Measurements from ENCODE around the gene SPDYE16. TPM values are rescaled to one million over a fixed set of nuclear protein-coding genes. Genes with fewer than 3 reads are reported as not detected.
"Not testable (repeated sequence)": the region's sequence is repeated elsewhere in the genome, so short reads cannot be mapped to it uniquely, and the experiment has no call there.

Gene SPDYE16
- total RNA-seq, result 1 to 10 TPM in 2 of 7 donors, under 1 TPM in 5; 0.11 to 1.7 (median 0.62) TPM
- polyA plus RNA-seq, result under 1 TPM; 0.15 to 0.71 TPM
- long read RNA-seq, donor 1, partial matches to known transcripts, result 0 of 1 reads
- long read RNA-seq, donor 1, other reads (novel, unspliced or antisense), result 1 of 1 reads
- long read RNA-seq, donor 2, result 0 reads
- long read RNA-seq, donor 3, partial matches to known transcripts, result 0 of 2 reads
- long read RNA-seq, donor 3, other reads (novel, unspliced or antisense), result 2 of 2 reads

DNA sequence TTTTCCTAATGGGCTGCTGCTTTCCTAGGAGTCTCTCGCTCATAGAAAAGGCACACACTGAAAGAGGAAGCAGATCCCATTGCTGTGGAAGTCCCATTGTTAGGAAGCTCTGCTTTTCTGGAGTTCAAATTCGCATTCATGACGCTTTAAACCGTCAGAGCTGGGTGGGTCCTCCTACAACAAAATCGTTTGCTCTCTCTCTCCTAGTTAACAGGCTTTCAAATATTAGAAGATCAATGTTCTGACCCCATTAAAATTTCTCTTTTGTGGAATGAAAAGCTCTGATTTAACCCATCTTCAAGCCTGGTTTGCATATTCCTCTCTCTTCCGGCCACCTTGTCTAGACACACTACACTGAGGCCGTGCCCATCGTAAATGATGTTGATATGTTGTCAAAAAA lies at the start of gene SPDYE16:
Gene SPDYE16, minus strand, starts transcription at position 101 of the 400 bp plus-strand sequence. CDS start 1,838 bp downstream, outside the sequence.
- H3K27ac ChIP-seq; H3K9me3 ChIP-seq; H3K4me1 ChIP-seq (ENCODE audit: insufficient read depth); DNase-seq; intact Hi-C loops (cut with DNase I); H3K36me3 ChIP-seq; H3K4me3 ChIP-seq; H3K27me3 ChIP-seq: not testable (repeated sequence)
- no CpG with 5 or more reads among the region's 8 CpGs for WGBS, 3 donors

DNA sequence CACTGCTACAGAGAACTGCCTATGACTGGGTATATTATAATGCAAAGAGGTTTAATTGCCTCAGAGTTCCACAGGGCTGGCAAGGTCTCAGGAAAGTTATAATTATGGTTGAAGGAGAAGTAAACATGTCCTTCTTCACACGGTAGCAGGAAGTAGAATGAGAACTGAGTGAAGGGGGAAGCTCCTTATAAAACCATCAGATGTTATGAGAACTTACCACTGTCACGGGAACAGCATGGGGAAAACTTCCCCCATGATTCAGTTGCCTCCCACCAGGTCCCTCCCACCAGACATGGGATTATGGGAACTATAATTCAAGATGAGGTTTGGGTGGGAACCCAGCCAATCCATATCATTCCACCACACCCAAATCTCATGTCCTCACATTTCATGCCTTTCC lies 49.6 kb upstream of the SPDYE16 start:
- intact Hi-C loops (cut with DNase I); H3K4me3 ChIP-seq; H3K4me1 ChIP-seq (ENCODE audit: insufficient read depth); H3K27ac ChIP-seq; DNase-seq; H3K9me3 ChIP-seq; H3K27me3 ChIP-seq; H3K36me3 ChIP-seq: not testable (repeated sequence)
- WGBS, 3 donors, result 65 to 86% (median 68%) methylated on average over 2 of the region's 2 CpGs

GRCh38 chr7:76591602-76592304 lies 48.7 kb upstream of the SPDYE16 start:
- H3K27ac ChIP-seq; H3K27me3 ChIP-seq; DNase-seq; H3K4me3 ChIP-seq; H3K36me3 ChIP-seq; H3K4me1 ChIP-seq (ENCODE audit: insufficient read depth); intact Hi-C loops (cut with DNase I); H3K9me3 ChIP-seq: not testable (repeated sequence)
- 48 to 64% (median 53%) methylated on average over 2 of the region's 2 CpGs for WGBS, 3 donors

- H3K4me3 ChIP-seq; H3K9me3 ChIP-seq; H3K4me1 ChIP-seq (ENCODE audit: insufficient read depth); H3K36me3 ChIP-seq; DNase-seq; H3K27ac ChIP-seq; H3K27me3 ChIP-seq; intact Hi-C loops (cut with DNase I): not testable (repeated sequence)
- 93 to 100% (median 100%) methylated on average over 1 to 3 of the region's 3 CpGs for WGBS, 3 donors
These were observed 47.9 kb upstream of the SPDYE16 start for GRCh38 chr7:76591033-76591432.

DNA sequence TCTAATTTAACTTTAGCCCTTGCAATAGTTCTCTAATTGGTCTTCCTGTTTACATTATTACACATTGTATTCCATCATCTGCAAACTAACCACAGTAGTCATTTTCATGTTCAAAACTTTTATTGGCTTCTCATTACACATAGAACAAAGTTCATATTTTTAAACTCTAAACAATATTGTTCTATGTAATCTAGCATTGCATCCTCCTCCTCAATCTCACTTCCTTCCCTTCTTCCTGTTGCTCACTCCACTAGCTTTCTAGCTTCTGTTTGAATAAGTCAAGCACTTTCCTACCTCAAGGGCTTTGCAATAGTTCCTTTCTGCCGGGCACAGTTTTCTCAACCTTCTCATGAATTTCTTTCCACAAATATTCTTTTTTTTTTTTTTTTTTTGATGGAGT lies 45.5 kb upstream of the SPDYE16 start:
- H3K36me3 ChIP-seq; H3K4me3 ChIP-seq; H3K4me1 ChIP-seq (ENCODE audit: insufficient read depth); H3K27me3 ChIP-seq; intact Hi-C loops (cut with DNase I); H3K27ac ChIP-seq; DNase-seq; H3K9me3 ChIP-seq: not testable (repeated sequence)
- 43 to 50% methylated on average over 1 of the region's 1 CpG; no CpG with 5 or more reads in 1 of the 3 donors for WGBS, 3 donors

GRCh38 chr7:76586585-76587315 lies 43.7 kb upstream of the SPDYE16 start:
- intact Hi-C loops (cut with DNase I); H3K36me3 ChIP-seq; H3K27ac ChIP-seq; H3K4me1 ChIP-seq (ENCODE audit: insufficient read depth); H3K27me3 ChIP-seq; H3K9me3 ChIP-seq; H3K4me3 ChIP-seq; DNase-seq: not testable (repeated sequence)
- 97 to 100% (median 99%) methylated on average over 2 of the region's 2 CpGs for whole genome bisulfite sequencing, 3 donors

DNA sequence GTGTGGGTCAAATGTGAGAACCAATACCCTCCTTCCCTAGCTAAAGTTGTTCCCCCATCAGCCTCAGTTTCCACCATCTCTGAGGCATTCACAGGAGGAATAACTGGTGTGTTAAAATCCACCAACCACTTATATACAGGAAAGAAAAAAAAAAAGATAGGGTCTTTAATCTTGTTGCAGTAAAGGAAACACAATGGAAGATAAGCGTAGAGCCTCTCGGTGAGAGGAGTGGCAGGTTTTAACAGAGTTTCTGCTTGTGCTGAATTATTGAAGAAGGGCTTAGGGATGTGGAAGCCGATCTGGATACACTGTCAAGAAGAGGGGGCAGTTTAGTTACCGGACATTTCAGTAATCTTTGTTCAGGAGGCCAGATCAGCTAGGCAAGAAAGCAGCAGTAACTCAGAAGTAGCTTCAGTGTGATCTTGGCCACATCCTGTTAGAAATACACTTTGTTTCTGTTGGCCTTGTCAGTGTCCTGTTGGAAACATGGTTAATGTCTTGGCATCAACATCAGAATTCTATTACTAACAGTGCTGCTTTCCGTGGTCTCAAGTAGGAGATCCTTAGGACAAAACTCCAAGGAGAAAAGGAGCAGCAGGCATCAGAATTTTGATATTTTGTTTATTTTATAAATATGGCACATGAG lies 40.7 kb upstream of the SPDYE16 start:
- not testable (repeated sequence) for H3K9me3 ChIP-seq

GRCh38 chr7:76582848-76583631 lies 39.9 kb upstream of the SPDYE16 start:
- H3K36me3 ChIP-seq; H3K9me3 ChIP-seq; H3K4me1 ChIP-seq (ENCODE audit: insufficient read depth); H3K27me3 ChIP-seq; intact Hi-C loops (cut with DNase I); H3K4me3 ChIP-seq: not testable (repeated sequence)
- 5 to 8% (median 6%) methylated on average over 1 to 2 of the region's 2 CpGs for WGBS, 3 donors
- peak overlapping the region in 1 of 2 donors; percentile 48 for H3K27ac ChIP-seq
- DNase-seq, result peak; percentile 71 to 83 (median 77)

More for the DNA sequence above, 40.7 kb upstream of the SPDYE16 start:
- 16 to 19% (median 18%) methylated on average over 4 to 5 of the region's 5 CpGs for WGBS, 3 donors
- H3K36me3 ChIP-seq; DNase-seq; intact Hi-C loops (cut with DNase I); H3K4me3 ChIP-seq; H3K27me3 ChIP-seq; H3K4me1 ChIP-seq (ENCODE audit: insufficient read depth): not testable (repeated sequence)
- H3K27ac ChIP-seq, result peak overlapping the region in 1 of 2 donors; percentile 48

DNA sequence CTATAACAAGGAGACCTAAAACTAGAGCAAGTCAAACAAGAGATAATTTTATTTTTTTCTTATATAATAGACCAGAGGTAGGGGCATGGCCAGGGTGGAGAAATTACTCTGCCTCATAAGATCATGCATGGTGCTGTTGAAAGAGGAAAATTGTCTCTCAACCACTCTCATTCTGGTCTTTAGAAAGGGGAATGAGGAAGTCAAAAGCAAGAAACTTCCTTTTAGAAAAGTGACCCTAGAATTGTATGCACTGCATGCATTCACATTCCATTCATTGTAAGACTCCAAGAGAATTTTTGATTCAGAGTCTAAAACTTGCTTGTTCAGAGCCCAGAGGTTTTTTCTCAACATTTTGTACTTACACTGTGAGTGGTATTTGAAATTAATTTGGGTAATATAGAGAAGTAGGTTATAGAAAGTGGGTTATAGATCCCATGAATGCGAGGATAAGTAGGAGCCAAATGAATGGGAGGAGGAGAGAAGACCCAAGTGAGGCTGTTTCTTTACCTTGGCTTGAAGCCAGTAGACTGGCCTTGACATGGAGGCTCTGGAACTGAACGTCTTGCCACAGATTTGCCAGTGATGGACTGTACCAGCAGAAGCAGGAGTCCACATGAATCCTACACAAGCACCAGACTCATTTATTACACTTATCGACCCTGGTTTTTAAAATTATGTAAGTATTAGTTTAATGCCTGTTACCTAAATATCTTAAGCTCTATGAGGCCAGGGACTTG lies 33.0 kb upstream of the SPDYE16 start:
- H3K9me3 ChIP-seq; H3K4me3 ChIP-seq; H3K36me3 ChIP-seq; H3K4me1 ChIP-seq (ENCODE audit: insufficient read depth); intact Hi-C loops (cut with DNase I); H3K27me3 ChIP-seq; H3K27ac ChIP-seq: not testable (repeated sequence)
- peak; percentile 35 to 48 (median 45) for DNase-seq
- WGBS, 3 donors, result 16 to 20% (median 17%) methylated on average over 3 of the region's 3 CpGs

DNA sequence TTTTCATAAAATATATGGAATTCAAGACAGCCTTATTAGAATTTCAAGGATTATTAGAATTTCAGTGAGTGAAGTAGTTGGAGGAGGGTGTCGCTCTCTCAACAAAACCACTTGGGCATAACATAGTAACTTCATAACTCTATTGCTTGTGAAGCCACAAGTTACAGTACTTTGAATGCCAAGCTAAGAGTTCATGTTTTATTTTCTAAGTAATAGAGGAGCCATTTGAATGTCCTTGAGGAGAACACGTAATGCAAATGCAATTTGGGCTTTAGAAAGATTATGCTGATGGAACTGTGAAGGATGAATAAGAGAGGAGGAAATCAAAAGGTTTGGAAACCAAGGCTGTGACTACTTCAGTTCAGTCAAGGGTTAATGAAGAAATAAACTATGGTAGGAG lies 32.3 kb upstream of the SPDYE16 start:
- DNase-seq; H3K9me3 ChIP-seq; H3K27ac ChIP-seq; H3K4me1 ChIP-seq (ENCODE audit: insufficient read depth); H3K27me3 ChIP-seq; H3K36me3 ChIP-seq; H3K4me3 ChIP-seq; intact Hi-C loops (cut with DNase I): not testable (repeated sequence)
- WGBS, 3 donors, result 43 to 54% (median 45%) methylated on average over 1 of the region's 2 CpGs
